B cell (primary cell): ENCODE data around the gene MFSD11. TPM values are rescaled to one million over a fixed set of nuclear protein-coding genes. Genes with fewer than 3 reads are reported as not detected.

Experiments used
- ATAC-seq: fragments of 200-7000 bp; cut with Tn5 transposase; one replicate; pipeline ENCODE4 v1.10.0; 2021; ENCODE audit warnings: low read depth, mild to moderate bottlenecking, moderate number of reproducible peaks, moderate library complexity
- CTCF ChIA-PET: fragments of 350-600 bp; sonication (Branson Sonifier 250); formaldehyde crosslinking; loops from one replicate; lab custom pipeline; 2021; ENCODE audit warnings: antibody characterized with exemption, inconsistent platforms; lab: Charles Lee
- POLR2A ChIA-PET: fragments of 350-600 bp; sonication (Branson Sonifier 250); formaldehyde crosslinking; loops from one replicate; lab custom pipeline; 2021; ENCODE audit warnings: antibody characterized with exemption; lab: Charles Lee
- DNase-seq: peaks from one replicate; pipeline ENCODE4 v3.0.0; 2013
- H2AFZ ChIP-seq: 2 replicates; pipeline ENCODE4 v1.6.1; 2012; ENCODE audit warnings: mild to moderate bottlenecking, low read depth, low read length; ENCODE audit not compliant: insufficient read depth, poor library complexity, severe bottlenecking
- H3K27ac ChIP-seq, 2 donors: 1 replicate in 1 of 2; 2 replicates in 1 of 2; pipeline ENCODE4 v1.5.1; 2012 to 2013; ENCODE audit warnings: low read length in 2 of 2, mild to moderate bottlenecking in 2 of 2, moderate library complexity in 1 of 2
- H3K27me3 ChIP-seq, 4 experiments: fragments of 200-600 bp in 1 of 4; sonication (generic) in 1 of 4; replicated peaks in 1 of 4; 1 replicate in 2 of 4; 2 replicates in 2 of 4; pipeline versions ENCODE4 v1.6.1 to v1.7.0; 2013 to 2016; ENCODE audit warnings: low read length in 3 of 4, mild to moderate bottlenecking in 2 of 4, mixed read lengths in 1 of 4, moderate library complexity in 1 of 4; ENCODE audit not compliant: insufficient read depth in 4 of 4, control insufficient read depth in 3 of 4; ENCODE audit errors: control extremely low read depth in 1 of 4
- H3K36me3 ChIP-seq, 2 experiments: replicated peaks in 1 of 2; 1 replicate in 1 of 2; 2 replicates in 1 of 2; pipeline versions ENCODE4 v1.6.1 to v1.7.1; 2013; ENCODE audit warnings: low read length in 1 of 2; ENCODE audit not compliant: insufficient read depth in 2 of 2, control insufficient read depth in 1 of 2; ENCODE audit errors: control extremely low read depth in 1 of 2, extremely low read depth in 1 of 2
- H3K4me1 ChIP-seq, 2 donors: fragments of 200-600 bp in 1 of 2; sonication (generic) in 1 of 2; 1 replicate in 1 of 2; 2 replicates in 1 of 2; pipeline versions ENCODE4 v1.5.1 to v1.6.1; 2013 to 2017; ENCODE audit warnings: low read length in 2 of 2; ENCODE audit not compliant: control insufficient read depth in 2 of 2, insufficient read depth in 2 of 2
- H3K4me2 ChIP-seq: replicated peaks from 2 replicates; pipeline ENCODE3; 2012; ENCODE audit warnings: mild to moderate bottlenecking, low read depth, low read length; ENCODE audit not compliant: poor library complexity, severe bottlenecking
- H3K4me3 ChIP-seq, 5 experiments: fragments of 200-600 bp in 1 of 5; sonication (generic) in 1 of 5; 1 replicate in 3 of 5; 2 replicates in 2 of 5; pipeline versions ENCODE4 v1.5.1 to v1.7.0; 2011 to 2016; ENCODE audit warnings: low read length in 4 of 5, mild to moderate bottlenecking in 4 of 5, low read depth in 2 of 5, control low read depth in 1 of 5, moderate library complexity in 1 of 5; ENCODE audit not compliant: insufficient read depth in 1 of 5; ENCODE audit errors: control extremely low read depth in 1 of 5, extremely low read depth in 1 of 5
- H3K79me2 ChIP-seq: fragments of 200-600 bp; sonication (generic); one replicate; pipeline ENCODE4 v1.6.0; 2016; ENCODE audit warnings: low read length; ENCODE audit not compliant: control insufficient read depth, insufficient read depth
- H3K9ac ChIP-seq: fragments of 200-600 bp; sonication (generic); 2 replicates; pipeline ENCODE4 v1.6.1; 2017; ENCODE audit warnings: mild to moderate bottlenecking, low read length, moderate library complexity
- H3K9me3 ChIP-seq, 3 donors: one replicate each; pipeline versions ENCODE4 v1.6.1 to v1.7.1; 2013; ENCODE audit warnings: low read length in 2 of 3; ENCODE audit not compliant: control insufficient read depth in 2 of 3, insufficient read depth in 1 of 3; ENCODE audit errors: control extremely low read depth in 1 of 3
- H4K20me1 ChIP-seq: 2 replicates; pipeline ENCODE4 v1.6.0; 2012; ENCODE audit warnings: mild to moderate bottlenecking, low read length; ENCODE audit not compliant: insufficient read depth, control insufficient read depth, poor library complexity, severe bottlenecking
- H3K27ac Mint-ChIP-seq: one replicate; pipeline ENCODE4 v1.8.0; 2021; ENCODE audit warnings: mixed read lengths
- H3K27me3 Mint-ChIP-seq: one replicate; pipeline ENCODE4 v1.8.0; 2021; ENCODE audit warnings: mixed read lengths
- H3K4me1 Mint-ChIP-seq: one replicate; pipeline ENCODE4 v1.8.0; 2021; ENCODE audit warnings: mixed read lengths
- H3K4me3 Mint-ChIP-seq: one replicate; pipeline ENCODE4 v1.8.0; 2021; ENCODE audit warnings: mixed read lengths
- H3K9me3 Mint-ChIP-seq: one replicate; pipeline ENCODE4 v1.8.0; 2022; ENCODE audit warnings: mixed read lengths; ENCODE audit not compliant: insufficient read depth
- CTCF ChIP-seq: fragments of 200-600 bp; IDR thresholded peaks from one replicate; pipeline ENCODE4 v1.8.0; 2022; ENCODE audit warnings: antibody characterized with exemption, mild to moderate bottlenecking
- EZH2 ChIP-seq: IDR thresholded peaks from 2 replicates; pipeline ENCODE4 v1.6.1; 2012; ENCODE audit warnings: borderline replicate concordance, low read depth, mild to moderate bottlenecking, moderate library complexity, low read length; ENCODE audit not compliant: insufficient read depth, poor library complexity, severe bottlenecking
- WGBS: methylation state at CpG from one replicate; pipeline ENCODE4 v1.1.5; 2013; ENCODE audit warnings: missing lambda C conversion rate; ENCODE audit not compliant: insufficient coverage; 5-methylcytosine and 5-hydroxymethylcytosine counted together
- intact Hi-C: fragments of 100-400 bp; cut with micrococcal nuclease; formaldehyde crosslinking; loops from one replicate; pipeline ENCODE4 v1.10.0; 2022
- polyA plus RNA-seq: library from polyadenylated mRNA; depleted of rRNA; stranded (reverse); fragments of >200 nt; gene quantifications from 2 replicates; pipeline ENCODE4 v1.2.3, GENCODE V29; 2012
- total RNA-seq, 2 donors: library from RNA; stranded (reverse); fragments of 120-200 nt in 1 of 2; gene quantifications; 1 replicate in 1 of 2; 2 replicates in 1 of 2; pipeline versions ENCODE4 v1.2.3 to v1.2.4, GENCODE V29; 2013 to 2022

Gene MFSD11
- total and polyA plus RNA-seq, 2 donors (not counting 1 experiment from before 2014, with no cell fraction given) = 24.5 to 36.4 TPM

- Histone ChIP-seq H3K9ac (no peak overlapping the region), H3K9me3 (no peaks in the 10 kb centered on the region), H2AFZ (no peak overlapping the region), H3K4me3 (no peak overlapping the region), H3K27me3 (no peaks in the 10 kb centered on the region), H3K27ac (no peak overlapping the region), H3K79me2 (no peaks in the 10 kb centered on the region), H3K4me1 (no peaks in the 10 kb centered on the region), H3K36me3 (peaks cover 5 to 26% of the 10 kb centered on the region in 2 experiments), H4K20me1 (no peaks in the 10 kb centered on the region), H3K4me2 (no peak overlapping the region)
- Mint-ChIP-seq H3K27ac (no peak overlapping the region), H3K4me1 (no peaks in the 10 kb centered on the region), H3K9me3 (no peaks in the 10 kb centered on the region), H3K27me3 (no peaks in the 10 kb centered on the region), H3K4me3 (no peak overlapping the region)
- CTCF ChIA-PET = no interaction called here
- no peak for TF ChIP-seq EZH2
- TF ChIP-seq CTCF = no peak
- POLR2A ChIA-PET = no interaction called here
- ATAC-seq = no peak
- intact Hi-C loops = no loop called here
- no peak for DNase-seq
- WGBS = 98% methylated on average over 10 of the region's 12 CpGs
Measured at GRCh38 chr17:76781056-76781982, 43.4 kb downstream of the MFSD11 start.

- ATAC-seq (no peak), DNase-seq (no peak)
- H3K27me3 Mint-ChIP-seq = no peaks in the 10 kb centered on the region
- Histone ChIP-seq H3K79me2 (no peaks in the 10 kb centered on the region), H3K36me3 (peaks cover 5 to 14% of the 10 kb centered on the region in 2 experiments), H3K27ac (no peak overlapping the region), H3K9me3 (no peaks in the 10 kb centered on the region), H3K9ac (no peak overlapping the region), H3K4me2 (no peak overlapping the region), H3K27me3 (no peaks in the 10 kb centered on the region), H3K4me3 (no peak overlapping the region), H3K4me1 (no peaks in the 10 kb centered on the region), H2AFZ (no peak overlapping the region), H4K20me1 (no peaks in the 10 kb centered on the region)
- no peak overlapping the region for H3K4me3 Mint-ChIP-seq
- WGBS = no CpG with 5 or more reads among the region's 5 CpGs
- POLR2A ChIA-PET = interaction anchor here (0.6 to 0.7 kb wide), 2 partner anchors 17 to 106 kb away, joined by 4 to 5 read pairs; no protein-coding TSS in a partner anchor
- CTCF ChIA-PET = interaction anchor here (0.6 to 0.7 kb wide), 3 partner anchors 40 to 89 kb away, joined by 3 to 4 read pairs (median 4); no protein-coding TSS in a partner anchor
- intact Hi-C loops = no loop called here
- no peak overlapping the region for H3K27ac Mint-ChIP-seq
- no peaks in the 10 kb centered on the region for H3K9me3 Mint-ChIP-seq
- no peaks in the 10 kb centered on the region for H3K4me1 Mint-ChIP-seq
- TF ChIP-seq CTCF (no peak), EZH2 (no peak)
Measured at GRCh38 chr17:76783146-76783545, 45.2 kb downstream of the MFSD11 start.
